ENCODE measurements around the gene KMT2A. TPM values are rescaled to one million over a fixed set of nuclear protein-coding genes. Genes with fewer than 3 reads are reported as not detected.

Gene KMT2A
- total RNA-seq, 2 donors from 2014 or later = 76.9 to 78.8 TPM

GRCh38 chr11:118533769-118534729 lies 97.8 kb downstream of the KMT2A start:
- no peak overlapping the region for H3K4me3 Mint-ChIP-seq
- peaks cover 24% of the 10 kb centered on the region for H3K4me1 Mint-ChIP-seq
- no peak overlapping the region for H3K27ac ChIP-seq (ENCODE audit: low read depth, low read length)
- no peaks in the 10 kb centered on the region for H3K9me3 Mint-ChIP-seq
- no peaks in the 10 kb centered on the region for H3K27me3 Mint-ChIP-seq (ENCODE audit: insufficient read depth)
- no peak overlapping the region for H3K27ac Mint-ChIP-seq
- no peak overlapping the region for H3K9ac ChIP-seq (ENCODE audit: extremely low read depth, low read length, poor library complexity, severe bottlenecking)
- WGBS, 2 experiments (ENCODE audit: insufficient coverage in 1 of 2, insufficient read length in 1 of 2) = 83 to 86% methylated on average over 20 to 27 of the region's 27 CpGs
- no peak for TF ChIP-seq CTCF (conservative IDR thresholded peaks at IDR 0.05)
- peaks cover 7% of the 10 kb centered on the region for H3K4me1 ChIP-seq (ENCODE audit: control insufficient read depth, insufficient read depth, low read length)
- no peaks in the 10 kb centered on the region for H3K27me3 ChIP-seq (ENCODE audit: control insufficient read depth, insufficient read depth, low read length, poor library complexity, severe bottlenecking)
- no peaks in the 10 kb centered on the region for H3K36me3 ChIP-seq (ENCODE audit: control insufficient read depth, insufficient read depth, low read length)
- H3K9me3 ChIP-seq (ENCODE audit: control insufficient read depth, low read length) = no peaks in the 10 kb centered on the region
- DNase-seq = no peak
- H3K4me3 ChIP-seq (ENCODE audit: low read length) = no peak overlapping the region
- peaks cover 15% of the 10 kb centered on the region for H3K36me3 Mint-ChIP-seq (ENCODE audit: low read depth)

GRCh38 chr11:118535261-118535660 lies 99.0 kb downstream of the KMT2A start:
- TF ChIP-seq CTCF (conservative IDR thresholded peaks at IDR 0.05) = no peak
- H3K36me3 Mint-ChIP-seq (ENCODE audit: low read depth) = peaks cover 19% of the 10 kb centered on the region
- Histone ChIP-seq H3K9me3 (ENCODE audit: control insufficient read depth, low read length) (no peaks in the 10 kb centered on the region), H3K4me3 (ENCODE audit: low read length) (no peak overlapping the region), H3K4me1 (ENCODE audit: control insufficient read depth, insufficient read depth, low read length) (peaks cover 4% of the 10 kb centered on the region), H3K9ac (ENCODE audit: extremely low read depth, low read length, poor library complexity, severe bottlenecking) (no peak overlapping the region), H3K27ac (ENCODE audit: low read depth, low read length) (no peak overlapping the region), H3K27me3 (ENCODE audit: control insufficient read depth, insufficient read depth, low read length, poor library complexity, severe bottlenecking) (no peaks in the 10 kb centered on the region), H3K36me3 (ENCODE audit: control insufficient read depth, insufficient read depth, low read length) (no peaks in the 10 kb centered on the region)
- H3K27ac Mint-ChIP-seq = no peak overlapping the region
- DNase-seq = no peak
- no peaks in the 10 kb centered on the region for H3K27me3 Mint-ChIP-seq (ENCODE audit: insufficient read depth)
- 90 to 92% methylated on average over 6 to 9 of the region's 9 CpGs for WGBS, 2 experiments (ENCODE audit: insufficient coverage in 1 of 2, insufficient read length in 1 of 2)
- H3K4me1 Mint-ChIP-seq = peaks cover 13% of the 10 kb centered on the region
- no peak overlapping the region for H3K4me3 Mint-ChIP-seq
- H3K9me3 Mint-ChIP-seq = no peaks in the 10 kb centered on the region

GRCh38 chr11:118536726-118537125 lies 100.4 kb downstream of the KMT2A start:
- no peak for DNase-seq
- H3K9me3 Mint-ChIP-seq = no peaks in the 10 kb centered on the region
- no peaks in the 10 kb centered on the region for H3K27me3 Mint-ChIP-seq (ENCODE audit: insufficient read depth)
- no peaks in the 10 kb centered on the region for H3K36me3 ChIP-seq (ENCODE audit: control insufficient read depth, insufficient read depth, low read length)
- H3K4me3 ChIP-seq (ENCODE audit: low read length) = no peak overlapping the region
- no peak for TF ChIP-seq CTCF (conservative IDR thresholded peaks at IDR 0.05)
- H3K4me3 Mint-ChIP-seq = no peak overlapping the region
- no peak overlapping the region for H3K27ac Mint-ChIP-seq
- H3K36me3 Mint-ChIP-seq (ENCODE audit: low read depth) = peaks cover 26% of the 10 kb centered on the region
- no peak overlapping the region for H3K27ac ChIP-seq (ENCODE audit: low read depth, low read length)
- no peak overlapping the region for H3K9ac ChIP-seq (ENCODE audit: extremely low read depth, low read length, poor library complexity, severe bottlenecking)
- WGBS, 2 experiments (ENCODE audit: insufficient coverage in 1 of 2, insufficient read length in 1 of 2) = 78 to 97% methylated on average over 5 of the region's 5 CpGs
- peaks cover 15% of the 10 kb centered on the region for H3K4me1 Mint-ChIP-seq
- peaks cover 2% of the 10 kb centered on the region for H3K4me1 ChIP-seq (ENCODE audit: control insufficient read depth, insufficient read depth, low read length)
- H3K9me3 ChIP-seq (ENCODE audit: control insufficient read depth, low read length) = no peaks in the 10 kb centered on the region
- no peaks in the 10 kb centered on the region for H3K27me3 ChIP-seq (ENCODE audit: control insufficient read depth, insufficient read depth, low read length, poor library complexity, severe bottlenecking)
